ENCODE results near the gene GPR152.

The GPR152 gene

GRCh38 chr11:67464411-67465188 is 12.1 kb upstream of the GPR152 start:
- peak; percentile 84 for DNase-seq

GRCh38 chr11:67463680-67464410 is 11.3 kb upstream of the GPR152 start:
- DNase-seq, result no peak

GRCh38 chr11:67463186-67463585 is 10.7 kb upstream of the GPR152 start:
- no peak for DNase-seq

- DNase-seq, result no peak
Observed at GRCh38 chr11:67458266-67458665, 5.7 kb upstream of the GPR152 start.

- DNase-seq, result no peak
Observed at GRCh38 chr11:67457453-67457852, 4.9 kb upstream of the GPR152 start.

GRCh38 chr11:67456068-67456705 is 3.7 kb upstream of the GPR152 start:
- DNase-seq, result no peak

GRCh38 chr11:67455054-67455453 is 2.5 kb upstream of the GPR152 start, which contains the start of gene CABP4:
Gene CABP4 (plus strand): TSS chr11:67455354. CDS start chr11:67455424, 70 bp downstream.
- no peak for DNase-seq

GRCh38 chr11:67453816-67454732 is 1.5 kb upstream of the GPR152 start:
- DNase-seq, result no peak

- DNase-seq, result no peak
Observed at GRCh38 chr11:67451658-67451976, 912 bp downstream of the GPR152 start.

- no peak for DNase-seq
Observed at GRCh38 chr11:67450796-67451657, 1.5 kb downstream of the GPR152 start.

- no peak for DNase-seq
Observed at GRCh38 chr11:67449116-67449844, 3.2 kb downstream of the GPR152 start.

- no peak for DNase-seq
Observed at GRCh38 chr11:67448220-67448609, 4.3 kb downstream of the GPR152 start.

- DNase-seq, result no peak
Observed at GRCh38 chr11:67445515-67445914, 7.0 kb downstream of the GPR152 start.

GRCh38 chr11:67442504-67443404 is 9.8 kb downstream of the GPR152 start:
- no peak for DNase-seq

GRCh38 chr11:67441731-67442351 is 10.7 kb downstream of the GPR152 start:
- DNase-seq, result no peak

- no peak for DNase-seq
Observed at GRCh38 chr11:67441098-67441563, 11.4 kb downstream of the GPR152 start.

- DNase-seq, result no peak
Observed at GRCh38 chr11:67440229-67441097, 12.1 kb downstream of the GPR152 start.
